Fibroblast of skin of left biceps (primary cell): ENCODE measurements around the gene TMEM258.

ENCODE experiments used
- DNase-seq, 2 experiments: peaks; one replicate each; pipeline ENCODE4 v3.0.0-alpha.2; 2013; ENCODE audit warnings: low read depth in 2 of 2

Gene TMEM258

GRCh38 chr11:61760946-61761345, 31.5 kb downstream of the TMEM258 start:
- no peak for DNase-seq

GRCh38 chr11:61757213-61757862, 35.1 kb downstream of the TMEM258 start:
- no peak for DNase-seq

- DNase-seq, result no peak
These were observed 35.8 kb downstream of the TMEM258 start for GRCh38 chr11:61756452-61757212.

GRCh38 chr11:61756147-61756451, 36.3 kb downstream of the TMEM258 start:
- DNase-seq, result no peak

GRCh38 chr11:61754534-61755482, 37.6 kb downstream of the TMEM258 start:
- DNase-seq, result no peak

GRCh38 chr11:61753672-61754071, 38.7 kb downstream of the TMEM258 start:
- no peak for DNase-seq

GRCh38 chr11:61752925-61753521, 39.4 kb downstream of the TMEM258 start:
- no peak for DNase-seq

GRCh38 chr11:61752117-61752924, 40.1 kb downstream of the TMEM258 start, which contains the start of gene MYRF:
TSS of gene MYRF (plus strand) at chr11:61752636. CDS start at chr11:61752745, 109 bp downstream.
- no peak for DNase-seq

- no peak for DNase-seq
These were observed 41.0 kb downstream of the TMEM258 start for GRCh38 chr11:61751384-61751783.

GRCh38 chr11:61750631-61751273, 41.6 kb downstream of the TMEM258 start:
- no peak for DNase-seq

- no peak for DNase-seq
These were observed 42.7 kb downstream of the TMEM258 start for GRCh38 chr11:61749591-61750217.

- DNase-seq, result no peak
These were observed 44.5 kb downstream of the TMEM258 start for GRCh38 chr11:61747967-61748285.

GRCh38 chr11:61747192-61747966, 45.0 kb downstream of the TMEM258 start:
- no peak for DNase-seq

GRCh38 chr11:61746442-61747191, 45.8 kb downstream of the TMEM258 start:
- no peak for DNase-seq

GRCh38 chr11:61745781-61746441, 46.5 kb downstream of the TMEM258 start:
- DNase-seq, result no peak

GRCh38 chr11:61744609-61745156, 47.7 kb downstream of the TMEM258 start:
- DNase-seq, result no peak

- no peak for DNase-seq
These were observed 48.2 kb downstream of the TMEM258 start for GRCh38 chr11:61744181-61744580.
